Muscle layer of colon (tissue), 2 donors: Measurements from ENCODE around the gene OR13H1.
"Not testable (repeated sequence)": the region's sequence is repeated elsewhere in the genome, so short reads cannot be mapped to it uniquely, and the experiment has no call there.

Experiments
- H3K27ac ChIP-seq: one replicate; pipeline ENCODE4 v1.7.0; 2013; ENCODE audit warnings: low read depth, mild to moderate bottlenecking, low read length, moderate library complexity
- H3K27me3 ChIP-seq, 2 donors: one replicate each; pipeline ENCODE4 v1.7.0; 2013; ENCODE audit warnings: low read length in 2 of 2, mild to moderate bottlenecking in 2 of 2; ENCODE audit not compliant: insufficient read depth in 2 of 2, control insufficient read depth in 1 of 2
- H3K36me3 ChIP-seq: one replicate; pipeline ENCODE4 v1.7.0; 2013; ENCODE audit warnings: mild to moderate bottlenecking, low read length; ENCODE audit not compliant: insufficient read depth
- H3K4me1 ChIP-seq: one replicate; pipeline ENCODE4 v1.7.0; 2013; ENCODE audit warnings: mild to moderate bottlenecking, low read length; ENCODE audit not compliant: insufficient read depth
- H3K4me3 ChIP-seq, 2 donors: one replicate each; pipeline ENCODE4 v1.7.0; 2013; ENCODE audit warnings: low read length in 2 of 2, low read depth in 1 of 2, mild to moderate bottlenecking in 1 of 2, moderate library complexity in 1 of 2
- H3K9ac ChIP-seq: one replicate; pipeline ENCODE4 v1.7.0; 2013; ENCODE audit warnings: low read length
- H3K9me3 ChIP-seq: one replicate; pipeline ENCODE4 v1.7.0; 2013; ENCODE audit warnings: mild to moderate bottlenecking, low read length
- donor health status: abdominal sarcoma.
- donor health status: Adenocarcinoma of cecum.

Gene OR13H1

GRCh38 chrX:131543774-131544173 is at the start of gene OR13H1:
Gene OR13H1, plus strand, starts transcription at chrX:131544074. Its CDS starts 0 bp downstream, at chrX:131544074.
- no peak within 1 kb of the TSS for H3K27ac ChIP-seq
- no peaks in the 10 kb centered on the region for H3K27me3 ChIP-seq
- H3K36me3 ChIP-seq: no peaks in the 10 kb centered on the region
- no peaks in the 10 kb centered on the region for H3K9me3 ChIP-seq
- H3K4me1 ChIP-seq: no peaks in the 10 kb centered on the region
- no peak within 1 kb of the TSS for H3K4me3 ChIP-seq
- no peak within 1 kb of the TSS for H3K9ac ChIP-seq

DNA sequence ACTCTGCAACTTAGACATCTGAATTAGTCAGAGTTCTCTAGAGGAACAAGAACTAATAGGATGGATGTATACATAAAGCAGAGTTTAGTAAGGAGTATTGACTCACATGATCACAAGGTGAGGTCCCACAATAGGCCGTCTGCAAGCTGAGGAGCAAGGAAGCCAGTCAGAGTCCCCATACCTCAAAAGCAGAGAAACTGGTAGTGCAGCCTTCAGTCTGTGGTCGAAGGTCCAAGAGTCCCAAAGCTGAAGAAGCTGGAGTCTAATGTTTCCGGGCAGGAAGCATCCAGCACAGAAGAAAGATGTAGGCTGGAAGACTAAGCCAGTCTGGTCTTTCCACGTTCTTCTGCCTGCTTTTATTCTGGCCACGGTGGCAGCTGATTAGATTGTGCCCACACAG is 42.3 kb upstream of the OR13H1 start:
- not testable (repeated sequence) for H3K9me3 ChIP-seq, H3K27me3 ChIP-seq, H3K36me3 ChIP-seq, H3K4me3 ChIP-seq, H3K9ac ChIP-seq, H3K27ac ChIP-seq, H3K4me1 ChIP-seq

GRCh38 chrX:131513159-131513914 is 30.5 kb upstream of the OR13H1 start:
- Histone ChIP-seq H3K9me3 (no peaks in the 10 kb centered on the region), H3K9ac (no peak overlapping the region), H3K27me3 (no peaks in the 10 kb centered on the region), H3K36me3 (no peaks in the 10 kb centered on the region), H3K27ac (no peak overlapping the region), H3K4me3 (no peak overlapping the region), H3K4me1 (no peaks in the 10 kb centered on the region)

- Histone ChIP-seq H3K27ac (no peak overlapping the region), H3K4me1 (no peaks in the 10 kb centered on the region), H3K9me3 (no peaks in the 10 kb centered on the region), H3K9ac (no peak overlapping the region), H3K4me3 (no peak overlapping the region), H3K27me3 (no peaks in the 10 kb centered on the region), H3K36me3 (no peaks in the 10 kb centered on the region)
Observed at GRCh38 chrX:131521824-131522223, 22.1 kb upstream of the OR13H1 start.

DNA sequence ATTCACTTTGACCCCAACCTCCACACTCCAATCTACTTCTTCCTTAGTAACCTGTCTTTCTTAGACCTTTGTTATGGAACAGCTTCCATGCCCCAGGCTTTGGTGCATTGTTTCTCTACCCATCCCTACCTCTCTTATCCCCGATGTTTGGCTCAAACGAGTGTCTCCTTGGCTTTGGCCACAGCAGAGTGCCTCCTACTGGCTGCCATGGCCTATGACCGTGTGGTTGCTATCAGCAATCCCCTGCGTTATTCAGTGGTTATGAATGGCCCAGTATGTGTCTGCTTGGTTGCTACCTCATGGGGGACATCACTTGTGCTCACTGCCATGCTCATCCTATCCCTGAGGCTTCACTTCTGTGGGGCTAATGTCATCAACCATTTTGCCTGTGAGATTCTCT is 344 bp downstream of the OR13H1 start:
- Histone ChIP-seq H3K27me3 (no peaks in the 10 kb centered on the region), H3K4me3 (no peak overlapping the region), H3K4me1 (no peaks in the 10 kb centered on the region), H3K9me3 (no peaks in the 10 kb centered on the region), H3K36me3 (no peaks in the 10 kb centered on the region), H3K9ac (no peak overlapping the region), H3K27ac (no peak overlapping the region)

DNA sequence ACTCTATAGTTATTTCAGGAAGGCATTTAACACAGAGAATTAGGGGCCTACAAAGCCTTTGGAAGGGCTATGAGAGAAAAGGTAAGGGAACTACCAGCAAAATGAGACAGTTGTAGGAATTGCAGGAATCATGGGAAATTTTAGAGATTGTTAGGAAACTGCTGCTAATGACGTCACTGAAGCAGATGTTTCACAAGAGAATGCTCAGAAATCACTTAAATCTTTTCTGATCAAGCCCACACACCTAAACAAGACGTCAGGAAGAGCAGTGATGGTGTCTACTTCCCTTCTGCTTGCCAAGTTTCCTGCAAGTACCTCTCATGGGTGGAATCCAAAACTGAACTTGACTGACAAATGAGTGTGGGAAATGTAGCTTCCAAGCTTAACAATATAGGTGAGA is 5.1 kb downstream of the OR13H1 start:
- Histone ChIP-seq H3K36me3 (no peaks in the 10 kb centered on the region), H3K27me3 (no peaks in the 10 kb centered on the region), H3K27ac (no peak overlapping the region), H3K9ac (no peak overlapping the region), H3K9me3 (no peaks in the 10 kb centered on the region), H3K4me1 (no peaks in the 10 kb centered on the region), H3K4me3 (no peak overlapping the region)

DNA sequence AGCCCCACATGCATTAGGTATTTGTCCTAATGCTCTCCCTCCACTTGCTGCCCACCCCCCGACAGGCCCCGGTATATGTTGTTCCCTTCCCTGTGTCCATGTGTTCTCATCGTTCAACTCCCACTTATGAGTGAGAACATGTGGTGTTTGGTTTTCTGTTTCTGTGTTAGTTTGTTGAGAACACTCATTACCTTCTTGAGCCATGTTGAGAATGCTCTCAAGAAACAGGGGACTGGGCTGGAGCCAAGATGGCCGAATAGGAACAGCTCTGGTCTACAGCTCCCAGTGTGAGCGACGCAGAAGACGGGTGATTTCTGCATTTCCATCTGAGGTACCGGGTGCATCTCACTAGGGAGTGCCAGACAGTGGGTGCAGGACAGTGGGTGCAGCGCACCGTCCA is 8.6 kb downstream of the OR13H1 start:
- H3K9ac ChIP-seq: not testable (repeated sequence)

GRCh38 chrX:131558562-131558961 is 14.7 kb downstream of the OR13H1 start:
- no peaks in the 10 kb centered on the region for H3K9me3 ChIP-seq
- no peak overlapping the region for H3K4me3 ChIP-seq
- H3K27ac ChIP-seq: no peak overlapping the region
- no peaks in the 10 kb centered on the region for H3K4me1 ChIP-seq
- H3K9ac ChIP-seq: no peak overlapping the region
- no peaks in the 10 kb centered on the region for H3K27me3 ChIP-seq
- H3K36me3 ChIP-seq: no peaks in the 10 kb centered on the region

More for the DNA sequence above, 8.6 kb downstream of the OR13H1 start:
- not testable (repeated sequence) for H3K4me1 ChIP-seq, H3K27ac ChIP-seq, H3K36me3 ChIP-seq, H3K9me3 ChIP-seq, H3K27me3 ChIP-seq, H3K4me3 ChIP-seq

DNA sequence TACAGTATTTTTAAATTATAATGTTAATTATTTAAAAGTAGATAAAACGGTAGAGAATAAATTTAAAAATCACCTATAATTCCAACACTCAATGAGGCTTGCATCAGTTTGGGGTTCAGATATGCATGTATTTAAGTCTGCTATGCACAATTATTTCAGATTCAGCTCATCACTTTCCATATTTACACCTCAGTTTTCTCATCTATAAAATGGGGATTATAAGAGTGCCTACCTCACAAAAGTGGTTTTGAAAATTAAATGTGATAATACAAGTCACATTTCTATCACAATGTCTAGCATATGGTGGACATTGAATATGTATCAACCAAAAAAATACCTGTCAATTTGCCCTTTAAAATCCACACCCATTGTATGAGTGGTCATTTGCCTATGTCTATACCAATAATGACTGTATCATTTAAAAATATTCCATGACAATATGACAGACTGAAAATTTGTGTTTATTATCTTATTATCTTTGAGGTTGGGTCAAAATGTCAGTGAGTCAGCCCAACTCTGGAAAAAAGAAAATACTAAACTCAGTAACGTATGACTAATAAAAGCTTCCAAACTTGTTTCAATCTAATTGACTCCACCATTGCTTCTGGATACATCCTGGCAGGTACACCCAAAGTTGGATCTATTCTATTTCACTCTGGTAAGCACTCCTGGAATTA is 20.8 kb downstream of the OR13H1 start:
- Histone ChIP-seq H3K36me3 (no peaks in the 10 kb centered on the region), H3K4me3 (no peak overlapping the region), H3K9ac (no peak overlapping the region), H3K4me1 (no peaks in the 10 kb centered on the region), H3K27me3 (no peaks in the 10 kb centered on the region), H3K9me3 (no peaks in the 10 kb centered on the region), H3K27ac (no peak overlapping the region)

DNA sequence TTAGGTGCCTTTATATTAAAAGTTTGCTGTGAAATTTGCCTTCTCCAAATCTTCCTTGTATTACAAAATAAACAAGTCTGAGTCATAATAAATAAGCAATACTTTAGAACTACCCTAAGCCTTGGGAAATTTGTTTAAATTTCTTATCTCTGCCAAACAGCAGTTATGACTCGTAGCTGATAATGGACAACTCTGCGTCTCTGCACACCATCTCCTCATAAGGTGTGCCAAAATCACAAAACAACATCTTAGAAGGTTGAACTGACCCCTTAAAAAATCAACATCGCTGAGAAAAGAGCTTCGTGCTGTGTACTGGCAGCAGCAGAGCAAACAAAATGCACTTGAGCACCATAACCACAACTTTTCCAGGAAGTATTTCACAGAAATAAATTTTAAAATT is 22.0 kb downstream of the OR13H1 start:
- Histone ChIP-seq H3K27me3 (no peaks in the 10 kb centered on the region), H3K27ac (no peak overlapping the region), H3K4me1 (no peaks in the 10 kb centered on the region)

DNA sequence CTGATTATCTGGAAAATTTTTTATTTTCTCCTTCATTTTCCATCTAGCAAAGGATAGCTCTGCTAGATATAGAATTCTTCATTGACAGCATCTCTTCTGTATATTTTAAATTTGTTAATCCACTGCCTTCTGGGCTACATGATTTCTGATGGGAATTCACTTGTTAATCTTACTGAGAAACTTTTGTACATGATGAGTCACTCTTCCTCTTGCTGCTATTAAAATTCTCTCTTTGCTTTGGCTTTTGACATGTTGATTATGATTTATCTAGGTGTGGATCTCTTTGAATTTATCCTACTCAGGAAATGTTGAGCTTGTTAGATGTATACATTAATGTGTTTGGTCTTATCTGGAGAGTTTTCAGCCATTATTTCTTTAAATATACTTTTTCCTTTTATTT is 27.5 kb downstream of the OR13H1 start:
- H3K27me3 ChIP-seq: no peaks in the 10 kb centered on the region
- H3K36me3 ChIP-seq: no peaks in the 10 kb centered on the region
- no peaks in the 10 kb centered on the region for H3K9me3 ChIP-seq
- H3K27ac ChIP-seq: no peak overlapping the region
- H3K4me3 ChIP-seq: no peak overlapping the region
- H3K4me1 ChIP-seq: no peaks in the 10 kb centered on the region
- no peak overlapping the region for H3K9ac ChIP-seq

More for the DNA sequence above, 22.0 kb downstream of the OR13H1 start:
- Histone ChIP-seq H3K9ac (no peak overlapping the region), H3K4me3 (no peak overlapping the region), H3K36me3 (no peaks in the 10 kb centered on the region), H3K9me3 (no peaks in the 10 kb centered on the region)
